HEK293 (cell line): ENCODE data around the gene LRP1B.

Source experiments
- CTCF ChIA-PET: fragments of 350-600 bp; formaldehyde crosslinking; extraction: SDS; loops from one replicate; lab custom pipeline; 2021; ENCODE audit warnings: antibody characterized with exemption; lab: Yijun Ruan, JAX
- POLR2A ChIA-PET: fragments of 300-600 bp; formaldehyde crosslinking; extraction: SDS; loops from one replicate; lab custom pipeline; 2020; ENCODE audit warnings: antibody characterized with exemption, inconsistent platforms; lab: Yijun Ruan, JAX
- H3K27ac ChIP-seq: fragments of 200-500 bp; sonication (Bioruptor generic); 2 replicates; pipeline ENCODE4 v1.5.1; 2014; ENCODE audit warnings: low read depth, low read length, control low read depth, inconsistent platforms; ENCODE audit errors: extremely low read depth
- H3K36me3 ChIP-seq, 2 experiments: fragments of 200-500 bp in 1 of 2; sonication (Bioruptor generic) in 1 of 2; 1 replicate in 1 of 2; 2 replicates in 1 of 2; pipeline ENCODE4 v1.5.1; 2014 to 2017; ENCODE audit warnings: inconsistent platforms in 2 of 2, low read length in 2 of 2; ENCODE audit not compliant: control insufficient read depth in 2 of 2, insufficient read depth in 1 of 2
- H3K4me1 ChIP-seq: fragments of 200-500 bp; sonication (Bioruptor generic); 2 replicates; pipeline ENCODE4 v1.5.1; 2014; ENCODE audit warnings: mild to moderate bottlenecking, low read length, inconsistent platforms; ENCODE audit not compliant: control insufficient read depth, insufficient read depth
- H3K4me3 ChIP-seq: 2 replicates; pipeline ENCODE4 v1.5.1; 2011; ENCODE audit warnings: low read depth, mild to moderate bottlenecking, control low read depth, low read length, moderate library complexity
- H3K9me3 ChIP-seq: fragments of 200-500 bp; sonication (Bioruptor generic); 2 replicates; pipeline ENCODE4 v1.5.1; 2014; ENCODE audit warnings: low read depth, low read length, inconsistent platforms; ENCODE audit not compliant: control insufficient read depth, insufficient read depth
- KLF17 ChIP-seq: fragments of 450-650 bp; formaldehyde crosslinking; IDR thresholded peaks from 2 replicates; pipeline ENCODE4 v1.5.1; 2016; ENCODE audit warnings: missing biosample characterization, missing genetic modification characterization
- MEIS1 ChIP-seq: sonication (generic); formaldehyde crosslinking; IDR thresholded peaks from 2 replicates; pipeline ENCODE4 v1.8.1; 2022; ENCODE audit warnings: missing genetic modification reagents, mild to moderate bottlenecking, borderline replicate concordance
- TCF7L2 ChIP-seq: IDR thresholded peaks from 2 replicates; pipeline ENCODE4 v1.6.1; 2011; ENCODE audit warnings: low read depth, mild to moderate bottlenecking, inconsistent platforms, low read length, moderate library complexity, borderline replicate concordance
- YY2 ChIP-seq: fragments of 450-650 bp; formaldehyde crosslinking; IDR thresholded peaks from 2 replicates; pipeline ENCODE4 v1.5.1; 2016; ENCODE audit warnings: missing biosample characterization, missing genetic modification characterization
- ZBTB48 ChIP-seq: fragments of 450-650 bp; formaldehyde crosslinking; IDR thresholded peaks from 2 replicates; pipeline ENCODE4 v1.5.1; 2016; ENCODE audit warnings: missing biosample characterization, missing genetic modification characterization
- ZFP3 ChIP-seq: fragments of 450-650 bp; formaldehyde crosslinking; IDR thresholded peaks from 2 replicates; pipeline ENCODE4 v1.5.1; 2016; ENCODE audit warnings: low read depth, missing biosample characterization, missing genetic modification characterization
- ZFP69B ChIP-seq: fragments of 450-650 bp; formaldehyde crosslinking; IDR thresholded peaks from 2 replicates; pipeline ENCODE4 v1.5.1; 2016; ENCODE audit warnings: missing biosample characterization, missing genetic modification characterization
- ZNF155 ChIP-seq: fragments of 450-650 bp; formaldehyde crosslinking; IDR thresholded peaks from 2 replicates; pipeline ENCODE4 v1.5.1; 2016; ENCODE audit warnings: missing biosample characterization, missing genetic modification characterization
- ZNF18 ChIP-seq: fragments of 450-650 bp; formaldehyde crosslinking; IDR thresholded peaks from 2 replicates; pipeline ENCODE4 v1.5.1; 2016; ENCODE audit warnings: missing biosample characterization, missing genetic modification characterization
- ZNF24 ChIP-seq: fragments of 450-650 bp; formaldehyde crosslinking; IDR thresholded peaks from 2 replicates; pipeline ENCODE4 v1.5.1; 2016; ENCODE audit warnings: missing biosample characterization, missing genetic modification characterization
- ZNF266 ChIP-seq: fragments of 450-650 bp; formaldehyde crosslinking; IDR thresholded peaks from 2 replicates; pipeline ENCODE4 v1.5.1; 2016; ENCODE audit warnings: missing biosample characterization, missing genetic modification characterization, low read depth
- ZNF311 ChIP-seq: fragments of 450-650 bp; formaldehyde crosslinking; IDR thresholded peaks from 2 replicates; pipeline ENCODE4 v1.5.1; 2017; ENCODE audit warnings: missing biosample characterization, missing genetic modification characterization, borderline replicate concordance
- ZNF324 ChIP-seq: fragments of 450-650 bp; formaldehyde crosslinking; IDR thresholded peaks from 2 replicates; pipeline ENCODE4 v1.5.1; 2016; ENCODE audit warnings: missing biosample characterization, missing genetic modification characterization
- ZNF449 ChIP-seq: fragments of 450-650 bp; formaldehyde crosslinking; IDR thresholded peaks from 2 replicates; pipeline ENCODE4 v1.5.1; 2017; ENCODE audit warnings: missing biosample characterization, mild to moderate bottlenecking, missing genetic modification characterization, moderate library complexity
- ZNF518A ChIP-seq: fragments of 450-650 bp; formaldehyde crosslinking; conservative IDR thresholded peaks from 2 replicates; pipeline ENCODE4 v1.5.1; 2016; ENCODE audit warnings: low read depth, missing biosample characterization, missing genetic modification characterization
- ZNF600 ChIP-seq: fragments of 450-650 bp; formaldehyde crosslinking; IDR thresholded peaks from 2 replicates; pipeline ENCODE4 v1.5.1; 2016; ENCODE audit warnings: missing biosample characterization, missing genetic modification characterization
- ZNF621 ChIP-seq: fragments of 450-650 bp; formaldehyde crosslinking; IDR thresholded peaks from 2 replicates; pipeline ENCODE4 v1.5.1; 2017; ENCODE audit warnings: missing biosample characterization, missing genetic modification characterization
- ZNF660 ChIP-seq: fragments of 450-650 bp; IDR thresholded peaks from 2 replicates; pipeline ENCODE4 v1.5.1; 2018; ENCODE audit warnings: missing biosample characterization, mild to moderate bottlenecking, missing genetic modification characterization
- ZNF837 ChIP-seq: fragments of 450-650 bp; formaldehyde crosslinking; IDR thresholded peaks from 2 replicates; pipeline ENCODE4 v1.5.1; 2016; ENCODE audit warnings: missing biosample characterization, missing genetic modification characterization
- ZSCAN30 ChIP-seq: fragments of 450-650 bp; IDR thresholded peaks from 2 replicates; pipeline ENCODE4 v1.5.1; 2018; ENCODE audit warnings: missing biosample characterization, mild to moderate bottlenecking, missing genetic modification characterization, moderate library complexity
- TF ChIP-seq, protein P1 (sequence below): fragments of 450-650 bp; formaldehyde crosslinking; IDR thresholded peaks from 2 replicates; pipeline ENCODE4 v1.5.0; 2017; ENCODE audit warnings: missing biosample characterization, missing genetic modification characterization, borderline replicate concordance

LRP1B gene

GRCh38 chr2:141075753-141076152 lies 1055.1 kb downstream of the LRP1B start:
- no peak overlapping the region for H3K4me3 ChIP-seq
- POLR2A ChIA-PET: no interaction called here
- TF ChIP-seq ZFP69B (tag by site-specific recombination) (no peak), ZSCAN30 (no peak)
- H3K36me3 ChIP-seq: no peaks in the 10 kb centered on the region
- H3K4me1 ChIP-seq: no peaks in the 10 kb centered on the region
- H3K9me3 ChIP-seq: no peaks in the 10 kb centered on the region
- CTCF ChIA-PET: no interaction called here
- H3K27ac ChIP-seq: no peak overlapping the region

GRCh38 chr2:141068053-141068682 lies 1062.6 kb downstream of the LRP1B start:
- CTCF ChIA-PET: interaction anchor here (1.0 kb wide), 1 partner anchor 44 kb away, joined by 3 read pairs; no protein-coding TSS in a partner anchor
- no peak overlapping the region for H3K4me3 ChIP-seq
- TF ChIP-seq YY2 (tag by site-specific recombination) (no peak), TCF7L2 (no peak), ZNF324 (no peak), ZNF155 (tag by site-specific recombination) (no peak), ZNF660 (tag by site-specific recombination) (no peak), ZBTB48 (no peak), ZNF621 (tag by site-specific recombination) (no peak), ZNF18 (tag by site-specific recombination) (no peak), ZFP3 (tag by site-specific recombination) (no peak), ZNF266 (tag by site-specific recombination) (no peak), ZFP69B (tag by site-specific recombination) (no peak), ZNF311 (tag by site-specific recombination) (no peak), ZNF600 (tag by site-specific recombination) (no peak), ZNF449 (tag by site-specific recombination) (no peak), ZNF24 (tag by site-specific recombination) (no peak)
- POLR2A ChIA-PET: no interaction called here
- no peaks in the 10 kb centered on the region for H3K4me1 ChIP-seq
- no peaks in the 10 kb centered on the region for H3K9me3 ChIP-seq
- H3K27ac ChIP-seq: no peak overlapping the region
- no peaks in the 10 kb centered on the region for H3K36me3 ChIP-seq

DNA sequence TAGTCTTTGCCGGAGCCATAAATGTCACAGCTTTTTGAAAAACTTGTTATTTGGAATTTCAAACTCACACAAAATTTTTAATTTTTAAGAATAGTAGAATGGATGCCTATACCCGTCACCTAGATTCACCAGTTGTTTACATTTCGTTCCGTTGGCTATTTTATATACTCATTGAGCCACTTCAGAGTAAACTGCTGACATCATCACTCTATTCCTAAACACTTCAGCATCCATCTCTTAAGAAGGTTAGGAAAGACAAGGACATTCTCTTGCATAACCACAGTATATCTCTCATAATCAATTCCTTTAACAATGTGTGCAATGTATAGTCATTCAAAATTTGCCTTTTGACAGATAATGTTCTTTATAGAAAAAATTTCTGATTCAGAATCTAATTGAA lies 1065.8 kb downstream of the LRP1B start:
- POLR2A ChIA-PET: no interaction called here
- TF ChIP-seq KLF17 (tag by site-specific recombination) (no peak), MEIS1 (CRISPR knock-in tag) (no peak), ZNF837 (tag by site-specific recombination) (no peak), ZNF518A (tag by site-specific recombination) (no peak)
- TF ChIP-seq, protein P1, sequence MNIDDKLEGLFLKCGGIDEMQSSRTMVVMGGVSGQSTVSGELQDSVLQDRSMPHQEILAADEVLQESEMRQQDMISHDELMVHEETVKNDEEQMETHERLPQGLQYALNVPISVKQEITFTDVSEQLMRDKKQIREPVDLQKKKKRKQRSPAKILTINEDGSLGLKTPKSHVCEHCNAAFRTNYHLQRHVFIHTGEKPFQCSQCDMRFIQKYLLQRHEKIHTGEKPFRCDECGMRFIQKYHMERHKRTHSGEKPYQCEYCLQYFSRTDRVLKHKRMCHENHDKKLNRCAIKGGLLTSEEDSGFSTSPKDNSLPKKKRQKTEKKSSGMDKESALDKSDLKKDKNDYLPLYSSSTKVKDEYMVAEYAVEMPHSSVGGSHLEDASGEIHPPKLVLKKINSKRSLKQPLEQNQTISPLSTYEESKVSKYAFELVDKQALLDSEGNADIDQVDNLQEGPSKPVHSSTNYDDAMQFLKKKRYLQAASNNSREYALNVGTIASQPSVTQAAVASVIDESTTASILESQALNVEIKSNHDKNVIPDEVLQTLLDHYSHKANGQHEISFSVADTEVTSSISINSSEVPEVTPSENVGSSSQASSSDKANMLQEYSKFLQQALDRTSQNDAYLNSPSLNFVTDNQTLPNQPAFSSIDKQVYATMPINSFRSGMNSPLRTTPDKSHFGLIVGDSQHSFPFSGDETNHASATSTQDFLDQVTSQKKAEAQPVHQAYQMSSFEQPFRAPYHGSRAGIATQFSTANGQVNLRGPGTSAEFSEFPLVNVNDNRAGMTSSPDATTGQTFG (tag by site-specific recombination): no peak

More for the DNA sequence above, 1065.8 kb downstream of the LRP1B start:
- H3K4me1 ChIP-seq: no peaks in the 10 kb centered on the region
- no peaks in the 10 kb centered on the region for H3K36me3 ChIP-seq
- H3K9me3 ChIP-seq: no peaks in the 10 kb centered on the region
- CTCF ChIA-PET: no interaction called here
- H3K27ac ChIP-seq: no peak overlapping the region
- no peak overlapping the region for H3K4me3 ChIP-seq
